Stimulated activated CD4-positive, alpha-beta T cell treated with anti-CD3 and anti-CD28 coated beads, Interleukin-15, amount 100 ng/mL, for 1 hour (primary cell): ENCODE measurements around the gene SLC31A1.

ENCODE experiments used
- DNase-seq, 2 donors: peaks; one replicate each; pipeline ENCODE4 v3.0.0-alpha.2; 2020; ENCODE audit warnings: low read depth in 1 of 2, low spot score in 1 of 2

Gene SLC31A1

GRCh38 chr9:113221003-113221799, at the start of gene SLC31A1, which contains the start of gene FKBP15:
Gene SLC31A1 (plus strand): TSS chr9:113221544. CDS start chr9:113256149, 34,605 bp downstream.
Gene FKBP15 (minus strand): TSS chr9:113221277. CDS start chr9:113221243, 34 bp downstream.
- peak; percentile 92 to 95 for DNase-seq

- DNase-seq, result no peak
These were observed 48.0 kb upstream of the SLC31A1 start for GRCh38 chr9:113173341-113173740.

GRCh38 chr9:113176803-113177202, 44.5 kb upstream of the SLC31A1 start:
- no peak for DNase-seq

GRCh38 chr9:113177251-113177650, 44.1 kb upstream of the SLC31A1 start:
- DNase-seq, result no peak

- DNase-seq, result no peak
These were observed 43.3 kb upstream of the SLC31A1 start for GRCh38 chr9:113178087-113178486.

- DNase-seq, result no peak
These were observed 41.5 kb upstream of the SLC31A1 start for GRCh38 chr9:113179839-113180238.

- DNase-seq, result no peak
These were observed 40.2 kb upstream of the SLC31A1 start for GRCh38 chr9:113181165-113181564.

GRCh38 chr9:113183956-113184488, 37.3 kb upstream of the SLC31A1 start:
- DNase-seq, result no peak

GRCh38 chr9:113184539-113184938, 36.8 kb upstream of the SLC31A1 start:
- no peak for DNase-seq

- DNase-seq, result no peak
These were observed 36.1 kb upstream of the SLC31A1 start for GRCh38 chr9:113185271-113185670.

- no peak for DNase-seq
These were observed 35.1 kb upstream of the SLC31A1 start for GRCh38 chr9:113186137-113186755.

GRCh38 chr9:113187929-113188595, 33.3 kb upstream of the SLC31A1 start:
- DNase-seq, result no peak

- DNase-seq, result no peak
These were observed 28.9 kb upstream of the SLC31A1 start for GRCh38 chr9:113192455-113192854.

GRCh38 chr9:113199683-113200329, 21.5 kb upstream of the SLC31A1 start:
- no peak for DNase-seq

GRCh38 chr9:113205432-113205831, 15.9 kb upstream of the SLC31A1 start:
- DNase-seq, result no peak

- no peak for DNase-seq
These were observed 15.5 kb upstream of the SLC31A1 start for GRCh38 chr9:113205861-113206260.

GRCh38 chr9:113210815-113211214, 10.5 kb upstream of the SLC31A1 start:
- no peak for DNase-seq

GRCh38 chr9:113215132-113215531, 6.2 kb upstream of the SLC31A1 start:
- no peak for DNase-seq

GRCh38 chr9:113216406-113216805, 4.9 kb upstream of the SLC31A1 start:
- no peak for DNase-seq

- no peak for DNase-seq
These were observed 2.0 kb upstream of the SLC31A1 start for GRCh38 chr9:113219186-113219936.
